HepG2 (cell line): ENCODE measurements around the gene INTS3. TPM values are rescaled to one million over a fixed set of nuclear protein-coding genes. Genes with fewer than 3 reads are reported as not detected.

Source experiments
- CREM ChIP-seq, 2 experiments: sonication (generic) in 1 of 2; formaldehyde crosslinking in 1 of 2; IDR thresholded peaks; 2 replicates each; pipeline versions ENCODE4 v1.4.0 to v1.6.1; 2016 to 2020; ENCODE audit warnings: antibody characterized with exemption in 1 of 2, mild to moderate bottlenecking in 1 of 2, missing genetic modification reagents in 1 of 2
- EED ChIP-seq: sonication (generic); formaldehyde crosslinking; IDR thresholded peaks from 2 replicates; pipeline ENCODE4 v1.5.0; 2020; ENCODE audit warnings: mild to moderate bottlenecking, missing genetic modification reagents
- ELF1 ChIP-seq: sonication (generic); formaldehyde crosslinking; IDR thresholded peaks from 2 replicates; pipeline ENCODE4 v1.4.0; 2020; ENCODE audit warnings: missing genetic modification reagents
- HDAC2 ChIP-seq: sonication (generic); formaldehyde crosslinking; IDR thresholded peaks from 2 replicates; pipeline ENCODE4 v1.4.0; 2020; ENCODE audit warnings: missing genetic modification reagents
- HNF1A ChIP-seq, 2 experiments: sonication (generic) in 1 of 2; formaldehyde crosslinking in 1 of 2; IDR thresholded peaks; 2 replicates each; pipeline versions ENCODE4 v1.4.0 to v1.6.1; 2016 to 2020; ENCODE audit warnings: borderline replicate concordance in 1 of 2, low read depth in 1 of 2, mild to moderate bottlenecking in 1 of 2, missing genetic modification reagents in 1 of 2
- HNF4G ChIP-seq, 2 experiments: sonication (generic) in 1 of 2; formaldehyde crosslinking in 1 of 2; IDR thresholded peaks; 2 replicates each; pipeline versions ENCODE4 v1.4.0 to v1.6.1; 2011 to 2020; ENCODE audit warnings: borderline replicate concordance in 2 of 2, low read depth in 2 of 2, mild to moderate bottlenecking in 2 of 2, low read length in 1 of 2, missing genetic modification reagents in 1 of 2, moderate library complexity in 1 of 2
- KDM5B ChIP-seq: sonication (generic); formaldehyde crosslinking; IDR thresholded peaks from 2 replicates; pipeline ENCODE4 v1.4.0; 2020; ENCODE audit warnings: missing genetic modification reagents, mild to moderate bottlenecking, borderline replicate concordance
- MXD3 ChIP-seq: IDR thresholded peaks from 2 replicates; pipeline ENCODE4 v1.6.1; 2016; ENCODE audit warnings: mild to moderate bottlenecking, missing biosample characterization, missing genetic modification reagents
- NONO ChIP-seq, 2 experiments: fragments of 450-650 bp in 1 of 2; sonication (generic) in 1 of 2; formaldehyde crosslinking in 1 of 2; IDR thresholded peaks in 1 of 2; conservative IDR thresholded peaks in 1 of 2; 2 replicates each; pipeline versions ENCODE4 v1.6.1 to v1.8.0; 2017 to 2022; ENCODE audit warnings: mild to moderate bottlenecking in 1 of 2, missing genetic modification reagents in 1 of 2, moderate library complexity in 1 of 2
- POLR2G ChIP-seq: fragments of 200-400 bp; formaldehyde crosslinking; IDR thresholded peaks from 2 replicates; pipeline ENCODE4 v1.6.1; 2018; ENCODE audit warnings: mild to moderate bottlenecking, low read depth, low read length, moderate library complexity
- RARA ChIP-seq: IDR thresholded peaks from 2 replicates; pipeline ENCODE4 v1.6.1; 2016; ENCODE audit warnings: missing genetic modification reagents, missing compliant biosample characterization
- SALL1 ChIP-seq: sonication (generic); formaldehyde crosslinking; IDR thresholded peaks from 2 replicates; pipeline ENCODE4 v1.8.0; 2022; ENCODE audit warnings: mild to moderate bottlenecking, missing genetic modification reagents
- SP4 ChIP-seq: sonication (generic); formaldehyde crosslinking; IDR thresholded peaks from 2 replicates; pipeline ENCODE4 v1.8.1; 2023; ENCODE audit warnings: mild to moderate bottlenecking, missing genetic modification reagents
- TFDP2 ChIP-seq: sonication (generic); formaldehyde crosslinking; IDR thresholded peaks from 2 replicates; pipeline ENCODE4 v1.4.0; 2020; ENCODE audit warnings: missing genetic modification reagents
- ZBTB10 ChIP-seq: sonication (generic); formaldehyde crosslinking; IDR thresholded peaks from 2 replicates; pipeline ENCODE4 v1.4.0; 2020; ENCODE audit warnings: missing genetic modification reagents, borderline replicate concordance
- ZBTB38 ChIP-seq: sonication (generic); formaldehyde crosslinking; IDR thresholded peaks from 2 replicates; pipeline ENCODE4 v1.5.1; 2020; ENCODE audit warnings: mild to moderate bottlenecking, missing genetic modification reagents
- ZMYM3 ChIP-seq: sonication (generic); formaldehyde crosslinking; IDR thresholded peaks from 2 replicates; pipeline ENCODE4 v1.5.1; 2020; ENCODE audit warnings: mild to moderate bottlenecking, missing genetic modification reagents
- polyA plus RNA-seq, 8 experiments: library from polyadenylated mRNA; depleted of rRNA in 3 of 8; stranded (reverse) in 7 of 8; unstranded in 1 of 8; fragments of >200 nt; fragmentation: Illumina TruSeq in 4 of 8; extraction: Trizol in 4 of 8; gene quantifications; 2 replicates each; pipeline versions ENCODE4 v1.2.1 to v1.2.3, GENCODE V29; 2011 to 2016; ENCODE audit warnings: low read depth in 4 of 8, missing spikeins in 1 of 8, mixed read lengths in 1 of 8; ENCODE audit not compliant: insufficient read depth in 1 of 8
- total RNA-seq, 5 experiments: library from RNA; depleted of rRNA; stranded (reverse); fragments of >200 nt; fragmentation: Illumina TruSeq; extraction: Trizol; gene quantifications; 2 replicates each; pipeline ENCODE4 v1.2.3, GENCODE V29; 2016; ENCODE audit warnings: low read depth in 1 of 5

The INTS3 gene
- total and polyA plus RNA-seq, 2 of the 13 experiments (the other 11 are each of a cell fraction or from before 2014, with no cell fraction given), result 17.2 to 27.2 TPM

GRCh38 chr1:153727463-153728304, at the start of gene INTS3 (continued):
- TF ChIP-seq HNF1A (IDR thresholded peaks at IDR 0.05; ENCODE audit: low read depth) (no peak), HNF1A (CRISPR knock-in tag; IDR thresholded peaks at IDR 0.05; ENCODE audit: borderline replicate concordance) (peak; percentile 30; the same call in 1 of the 2 replicates), CREM (IDR thresholded peaks at IDR 0.05) (peak; percentile 71; the same call in 1 of the 2 replicates), CREM (CRISPR knock-in tag; IDR thresholded peaks at IDR 0.05) (no peak), SALL1 (CRISPR knock-in tag) (peak; percentile 37; the same call in 1 of the 2 replicates), ZBTB38 (CRISPR knock-in tag) (peak; percentile 93), POLR2G (peak; percentile 84), MXD3 (peak; percentile 33; the same call in 1 of the 2 replicates), HDAC2 (CRISPR knock-in tag) (no peak), TFDP2 (CRISPR knock-in tag) (0 out of 2 replicates have a peak, but pooled peaks have one; percentile 3), ZMYM3 (no peak), SP4 (peak; percentile 22; the same call in 1 of the 2 replicates), HNF4G (IDR thresholded peaks at IDR 0.05; ENCODE audit: borderline replicate concordance, low read depth, low read length) (no peak), HNF4G (CRISPR knock-in tag; IDR thresholded peaks at IDR 0.05; ENCODE audit: borderline replicate concordance, low read depth) (0 out of 2 replicates have a peak, but pooled peaks have one; percentile 11), ZBTB10 (no peak), ELF1 (CRISPR knock-in tag) (peak; percentile 90), NONO (IDR thresholded peaks at IDR 0.05) (no peak), NONO (CRISPR knock-in tag; conservative IDR thresholded peaks at IDR 0.05) (peak; percentile 46; the same call in 1 of the 2 replicates), RARA (CRISPR knock-in tag) (0 out of 2 replicates have a peak, but pooled peaks have one; percentile 5), KDM5B (CRISPR knock-in tag) (peak; percentile 62; the same call in 1 of the 2 replicates), EED (peak; percentile 20; the same call in 1 of the 2 replicates)
